Endothelial cell (in vitro differentiated cells): ENCODE data around the gene LEP. TPM values are rescaled to one million over a fixed set of nuclear protein-coding genes. Genes with fewer than 3 reads are reported as not detected.

Experiments used
- DNase-seq: peaks from one replicate; pipeline ENCODE4 v3.0.0; 2021; ENCODE audit warnings: low spot score
- H3K27ac Mint-ChIP-seq: one replicate; pipeline ENCODE4 v1.8.0; 2021; ENCODE audit warnings: mixed read lengths, inconsistent platforms; ENCODE audit not compliant: unreplicated experiment
- H3K27me3 Mint-ChIP-seq: one replicate; pipeline ENCODE4 v1.8.0; 2021; ENCODE audit warnings: mild to moderate bottlenecking, moderate library complexity, mixed read lengths, inconsistent platforms; ENCODE audit not compliant: unreplicated experiment
- H3K36me3 Mint-ChIP-seq: one replicate; pipeline ENCODE4 v1.8.0; 2021; ENCODE audit warnings: mild to moderate bottlenecking, low read depth, mixed read lengths, inconsistent platforms; ENCODE audit not compliant: unreplicated experiment
- H3K4me1 Mint-ChIP-seq: one replicate; pipeline ENCODE4 v1.8.0; 2021; ENCODE audit warnings: mild to moderate bottlenecking, mixed read lengths, inconsistent platforms; ENCODE audit not compliant: unreplicated experiment
- H3K4me3 Mint-ChIP-seq: one replicate; pipeline ENCODE4 v1.8.0; 2021; ENCODE audit warnings: mild to moderate bottlenecking, mixed read lengths, inconsistent platforms; ENCODE audit not compliant: unreplicated experiment
- H3K9me3 Mint-ChIP-seq: one replicate; pipeline ENCODE4 v1.8.0; 2021; ENCODE audit warnings: mixed read lengths, inconsistent platforms; ENCODE audit not compliant: unreplicated experiment
- CTCF ChIP-seq: fragments of 200-600 bp; sonication (generic); IDR thresholded peaks from one replicate; pipeline ENCODE4 v1.5.0; 2021; ENCODE audit warnings: antibody characterized with exemption; ENCODE audit not compliant: unreplicated experiment
- total RNA-seq: library from RNA; stranded (reverse); fragmentation: NEBNext Ultra II Directional; extraction: Animal tissue kit (Norgen Biotek cat#: 25700); gene quantifications from one replicate; pipeline ENCODE4 v1.2.1, GENCODE V29; 2021; ENCODE audit not compliant: unreplicated experiment

The LEP gene
- total RNA-seq, 1 donor from 2014 or later = not detected

DNA sequence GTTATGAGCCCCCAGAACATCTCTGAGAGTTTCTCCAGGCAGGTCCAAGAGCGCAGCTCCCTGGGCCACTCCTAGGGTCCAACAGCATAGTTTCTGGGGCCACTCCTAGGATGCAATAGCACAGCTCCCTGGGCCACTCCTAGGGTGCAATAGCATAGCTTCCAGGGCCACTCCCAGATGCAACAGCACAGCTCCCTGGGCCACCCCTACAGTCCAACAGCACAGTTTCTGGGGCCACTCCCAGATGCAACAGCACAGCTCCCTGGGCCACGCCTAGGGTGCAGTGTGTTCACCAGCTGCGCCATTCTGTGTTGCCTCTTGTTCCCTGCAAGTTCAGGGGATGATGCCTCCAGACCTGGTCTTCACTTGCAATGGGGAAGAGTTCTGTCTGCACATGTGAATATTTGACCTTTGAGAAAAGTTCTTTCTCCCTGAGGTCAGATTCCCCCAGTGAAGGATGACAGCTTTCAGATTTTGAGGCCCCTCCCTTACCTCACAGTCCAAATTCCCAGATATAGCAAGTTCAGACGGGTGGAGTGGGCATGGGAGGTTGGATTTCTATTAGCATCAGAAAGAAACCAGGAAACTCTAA lies 43.0 kb upstream of the LEP start:
- no peak overlapping the region for H3K27ac Mint-ChIP-seq
- H3K36me3 Mint-ChIP-seq = peaks cover 5% of the 10 kb centered on the region
- H3K9me3 Mint-ChIP-seq = peaks cover 8% of the 10 kb centered on the region
- DNase-seq = no peak
- peaks cover 6% of the 10 kb centered on the region for H3K27me3 Mint-ChIP-seq
- H3K4me3 Mint-ChIP-seq = no peak overlapping the region
- H3K4me1 Mint-ChIP-seq = peaks cover 14% of the 10 kb centered on the region
- TF ChIP-seq CTCF = no peak

DNA sequence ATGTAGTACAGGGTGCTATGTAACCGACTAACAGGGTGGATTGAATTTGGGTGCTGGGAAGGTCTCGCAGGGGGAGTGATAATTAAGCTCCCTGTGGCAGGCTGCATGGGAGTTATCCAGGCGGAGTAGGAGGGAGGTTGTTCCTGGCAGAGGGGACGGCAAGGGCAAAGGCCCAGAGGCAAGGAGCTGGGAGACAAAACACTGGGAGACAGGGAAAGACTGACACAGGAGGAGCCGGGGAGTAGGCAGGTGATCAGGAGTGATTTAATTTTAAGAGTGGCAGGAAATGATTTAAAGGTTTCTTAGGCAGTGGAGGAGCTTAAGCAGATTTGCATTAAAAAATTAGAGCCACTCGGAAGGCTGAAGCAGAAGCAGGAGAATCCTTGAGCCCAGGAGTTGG lies 40.7 kb upstream of the LEP start:
- H3K27me3 Mint-ChIP-seq = peaks cover 11% of the 10 kb centered on the region
- H3K4me3 Mint-ChIP-seq = no peak overlapping the region
- H3K36me3 Mint-ChIP-seq = no peaks in the 10 kb centered on the region
- H3K4me1 Mint-ChIP-seq = peaks cover 23% of the 10 kb centered on the region
- no peak overlapping the region for H3K27ac Mint-ChIP-seq
- no peak for TF ChIP-seq CTCF
- DNase-seq = no peak
- no peaks in the 10 kb centered on the region for H3K9me3 Mint-ChIP-seq

GRCh38 chr7:128201067-128201689 lies 39.9 kb upstream of the LEP start:
- H3K9me3 Mint-ChIP-seq = no peaks in the 10 kb centered on the region
- H3K4me3 Mint-ChIP-seq = peak overlapping the region; percentile 77
- H3K36me3 Mint-ChIP-seq = no peaks in the 10 kb centered on the region
- peaks cover 27% of the 10 kb centered on the region for H3K4me1 Mint-ChIP-seq
- H3K27ac Mint-ChIP-seq = peak overlapping the region; percentile 58
- DNase-seq = peak; percentile 45
- TF ChIP-seq CTCF = no peak
- H3K27me3 Mint-ChIP-seq = peaks cover 14% of the 10 kb centered on the region

GRCh38 chr7:128201690-128202085 lies 39.4 kb upstream of the LEP start:
- H3K9me3 Mint-ChIP-seq = no peaks in the 10 kb centered on the region
- H3K27ac Mint-ChIP-seq = no peak overlapping the region
- H3K4me1 Mint-ChIP-seq = peaks cover 27% of the 10 kb centered on the region
- no peak for TF ChIP-seq CTCF
- peaks cover 14% of the 10 kb centered on the region for H3K27me3 Mint-ChIP-seq
- H3K36me3 Mint-ChIP-seq = no peaks in the 10 kb centered on the region
- DNase-seq = no peak
- peak overlapping the region; percentile 38 for H3K4me3 Mint-ChIP-seq

- H3K9me3 Mint-ChIP-seq = no peaks in the 10 kb centered on the region
- no peaks in the 10 kb centered on the region for H3K36me3 Mint-ChIP-seq
- DNase-seq = no peak
- peaks cover 27% of the 10 kb centered on the region for H3K4me1 Mint-ChIP-seq
- TF ChIP-seq CTCF = no peak
- H3K4me3 Mint-ChIP-seq = peak overlapping the region; percentile 38
- H3K27ac Mint-ChIP-seq = no peak overlapping the region
- peaks cover 12% of the 10 kb centered on the region for H3K27me3 Mint-ChIP-seq
Observed at GRCh38 chr7:128202287-128202957, 38.7 kb upstream of the LEP start.
